Hematopoietic multipotent progenitor cell treated with erythropoietin and hydrocortisone succinate and interleukin-3 and kit ligand, for 6 days (in vitro differentiated cells): Measurements from ENCODE around the gene FOSL2.

ENCODE experiments used
- DNase-seq: peaks from one replicate; pipeline ENCODE4 v3.0.0-alpha.2; 2015

FOSL2 gene

DNA sequence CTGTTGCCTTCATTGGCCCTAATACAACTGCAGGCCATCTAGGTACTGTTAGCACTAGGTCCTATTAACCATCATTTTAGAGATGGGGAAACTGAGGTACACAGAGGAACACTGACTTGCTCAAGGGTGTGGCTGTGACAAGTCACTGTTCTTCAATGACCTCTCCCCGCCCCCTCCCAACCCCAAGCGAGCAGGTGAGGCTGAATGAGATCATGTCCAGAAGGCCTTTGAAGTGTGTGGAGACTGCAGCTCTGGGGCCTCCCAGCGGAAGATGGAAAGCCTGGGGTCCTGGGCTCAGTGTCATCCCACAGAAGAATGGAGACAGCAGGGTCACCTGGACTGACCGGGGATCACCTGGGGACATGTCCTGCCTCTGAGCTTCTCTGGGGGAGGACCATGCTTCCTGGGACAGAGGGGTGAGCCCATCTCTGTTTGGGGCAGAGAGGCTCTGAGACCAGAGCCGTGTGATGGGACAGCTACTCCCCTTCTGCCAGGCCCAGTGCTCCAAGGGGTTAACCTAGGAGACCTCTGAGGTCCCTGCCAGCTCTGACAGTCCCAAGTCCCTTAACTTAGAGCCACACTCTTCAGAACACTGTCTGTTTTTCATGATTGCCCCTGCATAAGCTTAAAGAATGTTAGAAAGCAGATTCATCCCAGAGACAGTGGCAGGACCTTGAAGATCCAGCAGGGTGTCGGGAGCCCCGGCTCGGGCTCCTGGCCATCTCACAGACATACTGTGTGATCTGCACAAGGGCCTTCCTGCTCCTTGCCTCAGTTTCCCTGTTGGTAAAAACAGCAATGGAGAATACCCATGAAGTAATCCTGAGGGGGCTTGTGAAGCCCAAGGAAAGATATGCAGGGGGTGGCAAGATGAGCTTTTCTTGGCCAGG is 16.7 kb upstream of the FOSL2 start:
- no peak for DNase-seq

- no peak for DNase-seq
These were observed 15.4 kb upstream of the FOSL2 start for GRCh38 chr2:28377195-28377816.

- DNase-seq = peak; percentile 88
These were observed 14.5 kb upstream of the FOSL2 start for GRCh38 chr2:28377984-28378678.

GRCh38 chr2:28378679-28379584 is 13.7 kb upstream of the FOSL2 start:
- DNase-seq = peak; percentile 64

- DNase-seq = no peak
These were observed 12.4 kb upstream of the FOSL2 start for GRCh38 chr2:28380219-28380618.

GRCh38 chr2:28381225-28382180 is 11.2 kb upstream of the FOSL2 start:
- DNase-seq = peak; percentile 44

DNA sequence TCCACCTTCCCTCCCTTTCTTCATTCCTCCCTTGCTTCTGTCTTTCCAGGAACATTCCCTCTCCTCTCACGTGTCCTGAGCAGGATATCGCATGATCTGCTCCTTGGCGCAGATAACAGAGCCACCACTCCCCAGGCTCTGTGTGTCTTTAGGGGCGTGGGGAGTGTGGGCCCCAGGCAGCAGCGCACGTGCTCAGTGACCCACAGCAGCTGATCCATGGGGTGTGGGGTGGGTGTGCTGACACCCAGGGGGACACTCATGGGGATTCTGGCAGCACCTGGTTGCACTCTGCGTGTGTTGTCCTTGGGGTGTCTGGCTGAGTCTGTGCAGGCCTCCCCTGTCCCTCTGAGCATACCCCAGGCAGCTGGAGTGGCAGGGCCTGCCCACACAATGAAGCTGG is 9.9 kb upstream of the FOSL2 start:
- no peak for DNase-seq

DNA sequence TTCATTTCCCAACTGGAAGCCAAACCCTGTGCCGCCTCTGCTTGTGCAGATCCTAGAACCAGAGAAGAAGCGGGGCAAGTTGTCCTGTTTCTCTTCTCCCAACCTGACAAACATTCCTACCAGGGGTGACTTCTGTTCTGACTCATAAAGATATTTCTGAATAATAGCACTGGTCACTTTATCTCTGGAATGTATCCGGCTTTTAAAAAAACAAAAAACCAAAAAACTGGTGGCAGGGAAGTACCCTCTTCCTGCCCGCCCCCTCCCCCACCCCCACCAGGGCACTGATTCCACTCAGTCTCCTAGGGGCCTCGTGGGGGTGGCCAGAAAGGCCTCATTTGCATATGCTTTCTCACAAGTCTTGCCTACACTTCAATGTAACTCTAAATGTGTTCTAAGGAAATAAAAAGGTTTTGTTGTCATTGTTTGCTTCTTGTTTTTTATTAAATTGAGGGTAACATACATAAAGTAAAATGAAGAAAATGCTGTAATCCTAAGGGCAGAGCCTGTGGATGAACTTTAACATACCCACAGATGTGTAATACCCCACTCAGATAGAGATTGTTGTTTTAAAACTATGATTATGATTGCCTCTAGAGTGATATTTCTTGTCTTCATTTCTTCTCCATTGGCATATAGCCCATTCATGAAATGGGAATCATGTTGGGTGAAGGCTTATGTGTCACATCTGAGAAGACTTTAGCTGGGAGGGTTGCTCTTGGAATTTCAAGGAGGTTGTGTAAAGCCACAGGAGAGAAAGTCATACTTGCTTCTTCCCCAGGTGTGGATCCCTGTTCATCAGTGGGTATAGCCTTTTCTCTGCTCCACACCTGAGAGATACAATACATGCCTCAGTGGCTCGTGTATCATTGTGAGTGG is 5.3 kb upstream of the FOSL2 start:
- DNase-seq = no peak

GRCh38 chr2:28389399-28390240 is 3.0 kb upstream of the FOSL2 start:
- DNase-seq = no peak

GRCh38 chr2:28390241-28390745 is 2.4 kb upstream of the FOSL2 start:
- DNase-seq = peak; percentile 77

- no peak for DNase-seq
These were observed 1.7 kb upstream of the FOSL2 start for GRCh38 chr2:28390746-28391563.

DNA sequence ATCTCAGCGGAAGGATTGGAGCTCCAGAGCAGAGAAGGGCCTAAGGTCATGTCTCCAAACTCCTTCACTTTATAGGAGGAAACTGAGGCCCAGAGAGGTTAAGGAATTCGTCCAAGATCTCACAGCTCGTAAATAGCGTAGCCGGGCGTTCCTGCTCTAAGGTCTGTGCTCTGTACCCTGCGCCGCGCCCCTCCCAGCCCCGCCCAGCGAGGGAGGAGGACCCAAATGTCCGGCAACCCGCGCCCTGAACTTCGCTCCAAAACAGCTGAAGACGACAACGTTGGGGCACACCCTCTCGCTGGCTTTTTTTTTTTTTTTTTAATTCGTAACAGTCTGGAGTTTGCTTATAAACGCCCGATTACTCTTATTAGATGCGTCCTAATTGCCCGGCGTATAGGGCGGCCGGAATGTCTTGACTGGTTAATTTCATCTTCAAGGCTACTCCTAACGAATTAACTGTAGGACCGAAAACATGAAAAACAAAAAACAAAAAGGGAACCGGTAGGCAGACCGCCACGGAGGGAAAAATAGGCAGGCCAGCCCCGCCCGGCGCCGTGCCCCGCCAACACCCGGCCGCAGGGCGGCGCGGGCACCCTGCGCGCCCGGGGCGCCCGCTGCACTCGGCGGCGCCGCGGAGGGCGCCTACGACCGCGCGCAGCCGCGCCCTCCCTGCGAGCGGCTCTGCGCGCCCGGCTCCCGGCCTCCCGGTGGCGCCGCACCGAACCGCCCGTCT is 928 bp upstream of the FOSL2 start:
- peak; percentile 92 for DNase-seq

DNA sequence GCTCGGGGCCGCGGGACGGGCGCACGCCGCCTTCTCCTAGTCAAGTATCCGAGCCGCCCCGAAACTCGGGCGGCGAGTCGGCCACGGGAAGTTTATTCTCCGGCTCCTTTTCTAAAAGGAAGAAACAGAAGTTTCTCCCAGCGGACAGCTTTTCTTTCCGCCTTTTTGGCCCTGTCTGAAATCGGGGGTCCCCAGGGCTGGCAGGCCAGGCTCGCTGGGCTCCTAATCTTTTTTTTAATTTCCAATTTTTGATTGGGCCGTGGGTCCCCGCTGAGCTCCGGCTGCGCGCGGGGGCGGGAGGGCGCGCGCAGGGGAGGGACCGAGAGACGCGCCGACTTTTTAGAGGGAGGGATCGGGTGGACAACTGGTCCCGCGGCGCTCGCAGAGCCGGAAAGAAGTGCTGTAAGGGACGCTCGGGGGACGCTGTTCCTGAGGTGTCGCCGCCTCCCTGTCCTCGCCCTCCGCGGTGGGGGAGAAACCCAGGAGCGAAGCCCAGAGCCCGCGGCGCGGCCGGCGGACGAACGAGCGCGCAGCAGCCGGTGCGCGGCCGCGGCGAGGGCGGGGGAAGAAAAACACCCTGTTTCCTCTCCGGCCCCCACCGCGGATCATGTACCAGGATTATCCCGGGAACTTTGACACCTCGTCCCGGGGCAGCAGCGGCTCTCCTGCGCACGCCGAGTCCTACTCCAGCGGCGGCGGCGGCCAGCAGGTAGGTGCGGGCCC is 617 bp downstream of the FOSL2 start:
- DNase-seq = peak; percentile 72

DNA sequence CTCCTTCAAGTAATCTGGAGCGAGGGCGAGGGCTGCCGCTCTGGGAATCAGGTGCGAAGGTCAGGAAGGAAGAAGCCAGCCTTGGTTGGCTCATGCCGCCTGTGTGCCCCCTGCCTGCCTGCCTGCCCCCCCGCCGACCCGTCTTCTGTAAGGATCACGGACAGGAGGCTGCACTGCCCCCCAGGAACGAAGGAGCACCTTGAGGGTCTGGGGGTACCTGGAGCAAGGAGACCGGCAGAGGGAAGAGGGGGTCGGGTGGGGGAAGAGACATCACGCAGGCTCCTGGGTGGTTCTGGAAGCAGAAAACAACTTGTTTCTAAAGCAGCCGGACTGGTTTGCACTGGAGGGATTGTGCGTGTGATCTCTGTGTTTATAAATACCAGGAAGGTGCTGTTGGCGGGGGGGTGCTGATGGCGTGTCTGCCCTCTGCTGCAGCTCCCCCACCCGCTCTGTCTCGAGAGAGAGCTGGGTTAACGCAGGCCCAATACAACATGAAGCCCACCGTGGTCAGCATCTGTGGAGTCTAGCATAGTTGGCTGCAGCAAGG is 1.7 kb downstream of the FOSL2 start:
- no peak for DNase-seq

DNA sequence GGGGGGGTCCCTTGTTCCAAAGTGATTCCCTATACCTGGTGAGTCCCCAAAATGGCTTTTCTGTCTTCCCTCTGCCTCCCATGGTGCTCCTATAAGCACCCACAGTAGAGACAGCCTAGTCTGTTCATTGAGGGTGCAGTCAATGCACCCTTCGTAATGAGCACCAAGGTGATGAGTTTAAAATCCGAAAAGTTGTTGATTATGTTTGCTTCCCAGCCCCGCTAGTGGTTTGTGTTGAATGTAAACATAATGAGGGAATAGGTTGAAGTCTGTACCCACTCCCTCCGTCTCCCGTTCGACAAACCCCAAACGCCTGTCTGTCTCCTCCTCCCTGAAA is 2.3 kb downstream of the FOSL2 start:
- no peak for DNase-seq

GRCh38 chr2:28395334-28396061 is 2.8 kb downstream of the FOSL2 start:
- DNase-seq = peak; percentile 71
